Neural cell (in vitro differentiated cells): ENCODE results near the gene MXRA5. TPM values are rescaled to one million over a fixed set of nuclear protein-coding genes. Genes with fewer than 3 reads are reported as not detected.
"Not testable (repeated sequence)": the region's sequence is repeated elsewhere in the genome, so short reads cannot be mapped to it uniquely, and the experiment has no call there.

ENCODE experiments used
- H2AFZ ChIP-seq: fragments of 200-600, 300-800 bp; sonication (generic), shearing (Covaris generic); 2 replicates; pipeline ENCODE4 v1.6.0; 2014; ENCODE audit warnings: low read depth, mild to moderate bottlenecking, antibody characterized with exemption, low read length, moderate library complexity
- H3F3A ChIP-seq: fragments of 200-600 bp; shearing (Covaris generic); 2 replicates; pipeline ENCODE4 v1.6.1; 2016; ENCODE audit warnings: mild to moderate bottlenecking, moderate library complexity, mixed read lengths, antibody characterized with exemption, low read length; ENCODE audit not compliant: insufficient read depth, poor library complexity, severe bottlenecking
- H3K27ac ChIP-seq: fragments of 200-600, 300-800 bp; sonication (generic), shearing (Covaris generic); 2 replicates; pipeline ENCODE4 v1.5.1; 2014; ENCODE audit warnings: mild to moderate bottlenecking, low read length, moderate library complexity
- H3K27me3 ChIP-seq: fragments of 300-800, 200-600 bp; sonication (generic), shearing (Covaris generic); 2 replicates; pipeline ENCODE4 v1.6.0; 2014; ENCODE audit warnings: mild to moderate bottlenecking, low read depth, low read length, moderate library complexity; ENCODE audit not compliant: insufficient read depth
- H3K36me3 ChIP-seq: fragments of 300-800, 200-600 bp; sonication (generic), shearing (Covaris generic); 2 replicates; pipeline ENCODE4 v1.5.1; 2014; ENCODE audit warnings: mild to moderate bottlenecking, antibody characterized with exemption, low read length, moderate library complexity; ENCODE audit not compliant: insufficient read depth
- H3K4me2 ChIP-seq: fragments of 300-800, 200-600 bp; sonication (generic), shearing (Covaris generic); 2 replicates; pipeline ENCODE4 v1.6.0; 2014; ENCODE audit warnings: mild to moderate bottlenecking, low read length
- H3K4me3 ChIP-seq: fragments of 300-800, 200-600 bp; sonication (generic), shearing (Covaris generic); 2 replicates; pipeline ENCODE4 v1.5.1; 2014; ENCODE audit warnings: mild to moderate bottlenecking, low read length, moderate library complexity
- H3K79me2 ChIP-seq: fragments of 200-600 bp; shearing (Covaris generic); replicated peaks from 2 replicates; pipeline ENCODE4 v1.6.0; 2014; ENCODE audit warnings: mild to moderate bottlenecking, low read length, moderate library complexity; ENCODE audit not compliant: insufficient read depth
- H3K9ac ChIP-seq: fragments of 300-800, 200-600 bp; sonication (generic), shearing (Covaris generic); 2 replicates; pipeline ENCODE4 v1.6.1; 2016; ENCODE audit warnings: mild to moderate bottlenecking, low read length, mixed read lengths
- H3K9me2 ChIP-seq: fragments of 200-600 bp; shearing (Covaris generic); 2 replicates; pipeline ENCODE4 v1.6.1; 2016; ENCODE audit warnings: mild to moderate bottlenecking, low read length, mixed read lengths; ENCODE audit not compliant: insufficient read depth
- H3K9me3 ChIP-seq: fragments of 200-600, 300-800 bp; sonication (generic), shearing (Covaris generic); 2 replicates; pipeline ENCODE4 v1.6.1; 2016; ENCODE audit warnings: mild to moderate bottlenecking, mixed run types, low read length, moderate library complexity, mixed read lengths
- H4K20me1 ChIP-seq: fragments of 200-600 bp; shearing (Covaris generic); 2 replicates; pipeline ENCODE4 v1.6.1; 2016; ENCODE audit warnings: mild to moderate bottlenecking, mixed run types; ENCODE audit not compliant: insufficient read depth
- CTCF ChIP-seq: fragments of 450-650 bp; IDR thresholded peaks from 2 replicates; pipeline ENCODE4 v1.5.1; 2014; ENCODE audit warnings: antibody characterized with exemption, mild to moderate bottlenecking, moderate library complexity; ENCODE audit not compliant: poor library complexity, severe bottlenecking
- EP300 ChIP-seq: fragments of 450-650 bp; conservative IDR thresholded peaks from 2 replicates; pipeline ENCODE4 v1.6.1; 2014; ENCODE audit warnings: antibody characterized with exemption, mild to moderate bottlenecking, moderate library complexity; ENCODE audit not compliant: poor library complexity, severe bottlenecking
- EZH2 ChIP-seq: fragments of 200-600, 300-800 bp; shearing (Covaris generic), sonication (generic); IDR thresholded peaks from 2 replicates; pipeline ENCODE4 v1.6.1; 2014; ENCODE audit warnings: antibody characterized with exemption, low read length, borderline replicate concordance, mild to moderate bottlenecking; ENCODE audit not compliant: insufficient read depth, poor library complexity, severe bottlenecking
- MXI1 ChIP-seq: fragments of 450-650 bp; conservative IDR thresholded peaks from 2 replicates; pipeline ENCODE4 v1.6.1; 2014; ENCODE audit warnings: antibody characterized with exemption, mild to moderate bottlenecking; ENCODE audit not compliant: poor library complexity, severe bottlenecking
- POLR2AphosphoS5 ChIP-seq: IDR thresholded peaks from 2 replicates; pipeline ENCODE4 v1.6.1; 2012
- RAD21 ChIP-seq: fragments of 450-650 bp; conservative IDR thresholded peaks from 2 replicates; pipeline ENCODE4 v1.6.1; 2014; ENCODE audit warnings: antibody characterized with exemption, mild to moderate bottlenecking, moderate library complexity
- REST ChIP-seq: IDR thresholded peaks from 2 replicates; pipeline ENCODE4 v1.6.1; 2012; ENCODE audit warnings: borderline replicate concordance
- SMC3 ChIP-seq: fragments of 450-650 bp; conservative IDR thresholded peaks from 2 replicates; pipeline ENCODE4 v1.6.1; 2014; ENCODE audit warnings: antibody characterized with exemption, mild to moderate bottlenecking, moderate library complexity; ENCODE audit not compliant: poor library complexity
- TAF1 ChIP-seq: IDR thresholded peaks from 2 replicates; pipeline ENCODE4 v1.6.1; 2012; ENCODE audit warnings: low read depth
- polyA plus RNA-seq: library from polyadenylated mRNA; depleted of rRNA; stranded (reverse); fragments of >200 nt; gene quantifications from 2 replicates; pipeline ENCODE4 v1.2.3, GENCODE V29; 2014

Gene MXRA5
- polyA plus RNA-seq, 1 donor from 2014 or later = 0.28 TPM

GRCh38 chrX:3348191-3348590 is 1.7 kb upstream of the MXRA5 start:
- H3K36me3 ChIP-seq = no peaks in the 10 kb centered on the region
- H3K9me2 ChIP-seq = no peaks in the 10 kb centered on the region
- H3K79me2 ChIP-seq = no peaks in the 10 kb centered on the region
- peaks cover 17% of the 10 kb centered on the region for H3K27me3 ChIP-seq
- no peak overlapping the region for H3K4me2 ChIP-seq
- no peak for TF ChIP-seq POLR2AphosphoS5
- TF ChIP-seq EZH2 = no peak
- TF ChIP-seq TAF1 = no peak
- no peak for TF ChIP-seq RAD21
- TF ChIP-seq MXI1 = no peak
- no peak for TF ChIP-seq REST
- TF ChIP-seq CTCF = no peak
- TF ChIP-seq EP300 = no peak
- no peak for TF ChIP-seq SMC3
- no peak overlapping the region for H2AFZ ChIP-seq
- no peaks in the 10 kb centered on the region for H3K9me3 ChIP-seq
- H3K27ac ChIP-seq = no peak overlapping the region
- H3F3A ChIP-seq = no peaks in the 10 kb centered on the region
- no peak overlapping the region for H3K9ac ChIP-seq
- H4K20me1 ChIP-seq = no peaks in the 10 kb centered on the region
- no peak overlapping the region for H3K4me3 ChIP-seq

GRCh38 chrX:3345281-3346191 is 916 bp downstream of the MXRA5 start:
- Histone ChIP-seq H3K9ac (no peak overlapping the region), H3K4me3 (peak overlapping the region; percentile 71), H3K4me2 (peak overlapping the region; percentile 35), H3K36me3 (no peaks in the 10 kb centered on the region), H2AFZ (no peak overlapping the region), H3K9me2 (no peaks in the 10 kb centered on the region), H3K9me3 (no peaks in the 10 kb centered on the region), H3K27me3 (peaks cover 17% of the 10 kb centered on the region), H3K79me2 (no peaks in the 10 kb centered on the region), H3K27ac (no peak overlapping the region), H3F3A (no peaks in the 10 kb centered on the region), H4K20me1 (no peaks in the 10 kb centered on the region)
- TF ChIP-seq TAF1 (no peak), CTCF (no peak), RAD21 (no peak), MXI1 (no peak), EP300 (no peak), SMC3 (no peak), REST (no peak), POLR2AphosphoS5 (no peak), EZH2 (no peak)

GRCh38 chrX:3343569-3343968 is 2.9 kb downstream of the MXRA5 start:
- H3F3A ChIP-seq, H3K9ac ChIP-seq, H3K9me2 ChIP-seq, H3K27ac ChIP-seq, H3K4me3 ChIP-seq, H3K79me2 ChIP-seq, H4K20me1 ChIP-seq, H3K4me2 ChIP-seq, H3K36me3 ChIP-seq, H2AFZ ChIP-seq, H3K9me3 ChIP-seq: not testable (repeated sequence)
- H3K27me3 ChIP-seq = peaks cover 17% of the 10 kb centered on the region
